Measurements from ENCODE around the gene HARBI1. TPM values are rescaled to one million over a fixed set of nuclear protein-coding genes. Genes with fewer than 3 reads are reported as not detected.

The HARBI1 gene
- total and polyA plus RNA-seq, 9 of the 15 experiments (the other 6 are each of a cell fraction or from before 2014, with no cell fraction given) = 3.5 to 8.4 (median 5.5) TPM

DNA sequence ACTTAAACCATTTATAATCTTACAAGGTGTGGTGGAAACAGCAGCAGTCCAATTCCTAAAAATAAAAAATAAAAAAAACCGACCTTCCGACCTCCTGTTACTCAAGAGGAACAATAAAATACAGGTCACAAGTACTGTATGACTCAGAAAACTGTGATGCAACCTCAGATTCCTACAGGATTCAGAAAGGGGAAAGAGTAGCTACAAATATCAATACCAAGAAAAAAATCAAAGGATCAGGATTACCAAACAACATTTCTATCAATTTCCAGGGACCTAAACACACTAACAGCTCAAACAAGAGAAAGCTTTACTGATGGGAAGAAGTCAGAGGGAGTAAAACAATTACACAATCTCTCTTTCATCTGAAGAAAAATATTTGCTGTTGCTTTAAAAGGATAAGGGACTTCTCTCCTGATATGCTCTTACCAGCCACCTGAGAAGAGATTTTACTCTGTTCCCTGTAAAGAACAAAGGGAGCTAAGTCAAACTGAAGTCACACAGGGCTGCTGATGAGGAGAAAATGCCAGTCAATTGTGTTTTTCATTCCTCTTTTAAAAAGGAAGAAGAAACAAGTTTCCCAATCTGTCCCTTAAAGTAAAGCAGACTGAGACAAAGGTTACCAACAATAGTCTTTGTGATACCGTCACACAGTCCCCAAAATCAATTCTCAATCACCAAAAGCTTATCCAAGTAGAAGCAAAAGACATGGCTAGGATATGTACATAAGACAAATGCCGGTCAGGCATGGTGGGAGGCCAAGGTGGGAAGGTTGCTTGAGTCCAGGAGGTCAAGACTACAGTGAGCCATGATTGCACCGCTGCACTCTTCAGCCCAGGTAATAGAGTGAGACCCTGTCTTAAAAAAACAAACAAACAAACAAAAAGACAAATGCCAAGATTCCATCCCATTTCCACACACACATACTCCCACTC lies 62.5 kb downstream of the HARBI1 start:
- POLR2A ChIA-PET = interaction anchor here (0.8 to 2.1 kb wide), 5 partner anchors 8 to 57 kb away, joined by 3 to 9 read pairs (median 3); partner anchors contain the start of gene AMBRA1
- Histone ChIP-seq H3K27ac (ENCODE audit: extremely low read depth, low read depth, low read length) (peak overlapping the region; percentile 42; the same call in 2 of the 3 replicates), H3K9me3 (replicated peaks; ENCODE audit: control insufficient read depth, insufficient read depth, low read depth, low read length) (no peaks in the 10 kb centered on the region), H2AFZ (ENCODE audit: low read depth, low read length) (no peak overlapping the region), H3K9me1 (ENCODE audit: control insufficient read depth, insufficient read depth, low read length) (no peaks in the 10 kb centered on the region), H3K79me2 (ENCODE audit: control insufficient read depth, insufficient read depth, low read length) (peaks cover 82% of the 10 kb centered on the region), H3K4me2 (ENCODE audit: insufficient read depth, low read length) (no peak overlapping the region), H3K4me1 (replicated peaks in 1 of 2; ENCODE audit: control insufficient read depth in 2 of 2, insufficient read depth in 2 of 2, low read length in 2 of 2) (peaks cover 25 to 48% of the 10 kb centered on the region in 2 experiments), H4K20me1 (replicated peaks; ENCODE audit: control insufficient read depth, insufficient read depth, low read length) (no peaks in the 10 kb centered on the region), H3K27me3 (ENCODE audit: control insufficient read depth in 2 of 2, insufficient read depth in 2 of 2, low read length in 2 of 2) (no peaks in the 10 kb centered on the region), H3K4me3 (no peak overlapping the region), H3K36me3 (ENCODE audit: control insufficient read depth, insufficient read depth, low read length) (no peaks in the 10 kb centered on the region), H3K9ac (ENCODE audit: insufficient read depth in 1 of 2, low read depth in 2 of 2, low read length in 2 of 2) (no peak overlapping the region; a peak in 2 of 4 replicates)
- FAIRE-seq (no peak), DNase-seq (ENCODE audit: extremely low read depth in 1 of 4, low spot score in 3 of 4) (no peak), ATAC-seq (peak; percentile 25)
- 33% methylated on average over 5 of the region's 5 CpGs for WGBS (ENCODE audit: insufficient coverage, low coverage, missing lambda C conversion rate)
- CTCF ChIA-PET (ENCODE audit: low intra/inter-chr PET ratio) = no interaction called here
- intact Hi-C loops (cut with micrococcal nuclease) = loop anchor here (5.0 kb wide), 1 partner anchor 38 kb away; the partner anchor contains the start of gene AMBRA1
- in situ Hi-C loops (cut with MboI) = no loop called here
- BruUV-seq (replicated peaks) = no TSS peak
- TF ChIP-seq XRCC4 (IDR thresholded peaks at IDR 0.05; ENCODE audit: extremely low read depth, insufficient read depth, insufficient read length) = no peak
- TF ChIP-seq SRSF1 (IDR thresholded peaks at IDR 0.05; ENCODE audit: low read depth, low read length) = no peak
- TF ChIP-seq SMAD4 (CRISPR knock-in tag; conservative IDR thresholded peaks at IDR 0.05) = no peak
- TF ChIP-seq, protein P1, sequence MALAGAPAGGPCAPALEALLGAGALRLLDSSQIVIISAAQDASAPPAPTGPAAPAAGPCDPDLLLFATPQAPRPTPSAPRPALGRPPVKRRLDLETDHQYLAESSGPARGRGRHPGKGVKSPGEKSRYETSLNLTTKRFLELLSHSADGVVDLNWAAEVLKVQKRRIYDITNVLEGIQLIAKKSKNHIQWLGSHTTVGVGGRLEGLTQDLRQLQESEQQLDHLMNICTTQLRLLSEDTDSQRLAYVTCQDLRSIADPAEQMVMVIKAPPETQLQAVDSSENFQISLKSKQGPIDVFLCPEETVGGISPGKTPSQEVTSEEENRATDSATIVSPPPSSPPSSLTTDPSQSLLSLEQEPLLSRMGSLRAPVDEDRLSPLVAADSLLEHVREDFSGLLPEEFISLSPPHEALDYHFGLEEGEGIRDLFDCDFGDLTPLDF (CRISPR knock-in tag; IDR thresholded peaks at IDR 0.05) = no peak
- no peak for TF ChIP-seq KDM4B (IDR thresholded peaks at IDR 0.05; ENCODE audit: borderline replicate concordance in 2 of 2, low read depth in 1 of 2)
- TF ChIP-seq, protein P2, sequence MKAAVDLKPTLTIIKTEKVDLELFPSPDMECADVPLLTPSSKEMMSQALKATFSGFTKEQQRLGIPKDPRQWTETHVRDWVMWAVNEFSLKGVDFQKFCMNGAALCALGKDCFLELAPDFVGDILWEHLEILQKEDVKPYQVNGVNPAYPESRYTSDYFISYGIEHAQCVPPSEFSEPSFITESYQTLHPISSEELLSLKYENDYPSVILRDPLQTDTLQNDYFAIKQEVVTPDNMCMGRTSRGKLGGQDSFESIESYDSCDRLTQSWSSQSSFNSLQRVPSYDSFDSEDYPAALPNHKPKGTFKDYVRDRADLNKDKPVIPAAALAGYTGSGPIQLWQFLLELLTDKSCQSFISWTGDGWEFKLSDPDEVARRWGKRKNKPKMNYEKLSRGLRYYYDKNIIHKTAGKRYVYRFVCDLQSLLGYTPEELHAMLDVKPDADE (conservative IDR thresholded peaks at IDR 0.05; ENCODE audit: control insufficient read depth, low read depth, low read length) = no peak
- TF ChIP-seq, protein P3, sequence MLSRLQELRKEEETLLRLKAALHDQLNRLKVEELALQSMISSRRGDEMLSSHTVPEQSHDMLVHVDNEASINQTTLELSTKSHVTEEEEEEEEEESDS (CRISPR knock-in tag; IDR thresholded peaks at IDR 0.05) = no peak
- TF ChIP-seq, protein P4, sequence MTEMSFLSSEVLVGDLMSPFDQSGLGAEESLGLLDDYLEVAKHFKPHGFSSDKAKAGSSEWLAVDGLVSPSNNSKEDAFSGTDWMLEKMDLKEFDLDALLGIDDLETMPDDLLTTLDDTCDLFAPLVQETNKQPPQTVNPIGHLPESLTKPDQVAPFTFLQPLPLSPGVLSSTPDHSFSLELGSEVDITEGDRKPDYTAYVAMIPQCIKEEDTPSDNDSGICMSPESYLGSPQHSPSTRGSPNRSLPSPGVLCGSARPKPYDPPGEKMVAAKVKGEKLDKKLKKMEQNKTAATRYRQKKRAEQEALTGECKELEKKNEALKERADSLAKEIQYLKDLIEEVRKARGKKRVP (CRISPR knock-in tag; IDR thresholded peaks at IDR 0.05) = no peak
- TF ChIP-seq, protein P5, sequence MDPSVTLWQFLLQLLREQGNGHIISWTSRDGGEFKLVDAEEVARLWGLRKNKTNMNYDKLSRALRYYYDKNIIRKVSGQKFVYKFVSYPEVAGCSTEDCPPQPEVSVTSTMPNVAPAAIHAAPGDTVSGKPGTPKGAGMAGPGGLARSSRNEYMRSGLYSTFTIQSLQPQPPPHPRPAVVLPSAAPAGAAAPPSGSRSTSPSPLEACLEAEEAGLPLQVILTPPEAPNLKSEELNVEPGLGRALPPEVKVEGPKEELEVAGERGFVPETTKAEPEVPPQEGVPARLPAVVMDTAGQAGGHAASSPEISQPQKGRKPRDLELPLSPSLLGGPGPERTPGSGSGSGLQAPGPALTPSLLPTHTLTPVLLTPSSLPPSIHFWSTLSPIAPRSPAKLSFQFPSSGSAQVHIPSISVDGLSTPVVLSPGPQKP (CRISPR knock-in tag; IDR thresholded peaks at IDR 0.05) = no peak
- no peak for TF ChIP-seq ZNF699 (CRISPR knock-in tag; IDR thresholded peaks at IDR 0.05; ENCODE audit: insufficient replicate concordance)
- TF ChIP-seq, protein P6, sequence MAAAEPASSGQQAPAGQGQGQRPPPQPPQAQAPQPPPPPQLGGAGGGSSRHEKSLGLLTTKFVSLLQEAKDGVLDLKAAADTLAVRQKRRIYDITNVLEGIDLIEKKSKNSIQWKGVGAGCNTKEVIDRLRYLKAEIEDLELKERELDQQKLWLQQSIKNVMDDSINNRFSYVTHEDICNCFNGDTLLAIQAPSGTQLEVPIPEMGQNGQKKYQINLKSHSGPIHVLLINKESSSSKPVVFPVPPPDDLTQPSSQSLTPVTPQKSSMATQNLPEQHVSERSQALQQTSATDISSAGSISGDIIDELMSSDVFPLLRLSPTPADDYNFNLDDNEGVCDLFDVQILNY (CRISPR knock-in tag; IDR thresholded peaks at IDR 0.05) = no peak
- TF ChIP-seq, protein P7, sequence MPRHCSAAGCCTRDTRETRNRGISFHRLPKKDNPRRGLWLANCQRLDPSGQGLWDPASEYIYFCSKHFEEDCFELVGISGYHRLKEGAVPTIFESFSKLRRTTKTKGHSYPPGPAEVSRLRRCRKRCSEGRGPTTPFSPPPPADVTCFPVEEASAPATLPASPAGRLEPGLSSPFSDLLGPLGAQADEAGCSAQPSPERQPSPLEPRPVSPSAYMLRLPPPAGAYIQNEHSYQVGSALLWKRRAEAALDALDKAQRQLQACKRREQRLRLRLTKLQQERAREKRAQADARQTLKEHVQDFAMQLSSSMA (CRISPR knock-in tag; IDR thresholded peaks at IDR 0.05) = no peak
- no peak for TF ChIP-seq SAFB (IDR thresholded peaks at IDR 0.05; ENCODE audit: borderline replicate concordance, low read depth, low read length)

Data from K562 (cell line).